PC-3 (cell line): Measurements from ENCODE around the gene YTHDC2. TPM values are rescaled to one million over a fixed set of nuclear protein-coding genes. Genes with fewer than 3 reads are reported as not detected.
A peak's percentile ranks its signal among the peaks of the same experiment; 100 is the strongest.

Source experiments
- ATAC-seq: fragments of 200-7000 bp; cut with Tn5 transposase; 2 replicates; pipeline ENCODE4 v1.9.1; 2020; ENCODE audit warnings: mild to moderate bottlenecking, moderate library complexity
- BruUV-seq: library from RNA; stranded (reverse); fragments of 400-500 nt; replicated peaks from 2 replicates; lab custom pipeline; 2021; lab: Mats Ljungman, UMichigan
- CTCF ChIA-PET: fragments of 300-600 bp; sonication (Branson Sonifier 250); formaldehyde crosslinking; loops from one replicate; lab custom pipeline; 2022; ENCODE audit warnings: antibody characterized with exemption; lab: Charles Lee
- POLR2A ChIA-PET: fragments of 300-600 bp; sonication (Branson Sonifier 250); formaldehyde crosslinking; loops from one replicate; lab custom pipeline; 2022; ENCODE audit warnings: antibody characterized with exemption; ENCODE audit not compliant: unreplicated experiment; lab: Charles Lee
- DNase-seq: peaks from one replicate; pipeline ENCODE4 v3.0.0-alpha.2; 2015
- H2AFZ ChIP-seq: fragments of 300-600 bp; sonication (generic); 2 replicates; pipeline ENCODE4 v1.6.0; 2016; ENCODE audit warnings: antibody characterized with exemption, low read length
- H3F3A ChIP-seq: fragments of 300-600 bp; sonication (generic); one replicate; pipeline ENCODE4 v1.6.0; 2017; ENCODE audit warnings: antibody characterized with exemption, low read length, control low read depth, mild to moderate bottlenecking; ENCODE audit not compliant: unreplicated experiment
- H3K27ac ChIP-seq: fragments of 300-600 bp; sonication (generic); 2 replicates; pipeline ENCODE4 v1.5.1; 2016; ENCODE audit warnings: mild to moderate bottlenecking, low read length
- H3K27me3 ChIP-seq: fragments of 300-600 bp; sonication (generic); 2 replicates; pipeline ENCODE4 v1.6.1; 2016; ENCODE audit warnings: low read length, mixed read lengths
- H3K36me3 ChIP-seq: fragments of 300-600 bp; sonication (generic); 2 replicates; pipeline ENCODE4 v1.6.1; 2016; ENCODE audit warnings: low read depth, mixed run types, low read length, mixed read lengths
- H3K4me1 ChIP-seq: fragments of 300-600 bp; sonication (generic); 2 replicates; pipeline ENCODE4 v1.5.1; 2016; ENCODE audit warnings: low read length; ENCODE audit not compliant: insufficient read depth
- H3K4me2 ChIP-seq: fragments of 300-600 bp; sonication (generic); 2 replicates; pipeline ENCODE4 v1.6.0; 2016; ENCODE audit warnings: low read length
- H3K4me3 ChIP-seq: fragments of 300-600 bp; sonication (generic); 2 replicates; pipeline ENCODE4 v1.5.1; 2016; ENCODE audit warnings: mild to moderate bottlenecking, low read length, mixed read lengths
- H3K79me2 ChIP-seq: fragments of 300-600 bp; sonication (generic); 2 replicates; pipeline ENCODE4 v1.6.1; 2017; ENCODE audit warnings: low read length, mixed read lengths
- H3K9ac ChIP-seq: fragments of 300-600 bp; sonication (generic); 2 replicates; pipeline ENCODE4 v1.6.0; 2016; ENCODE audit warnings: mild to moderate bottlenecking, low read length
- H3K9me2 ChIP-seq: fragments of 300-600 bp; sonication (generic); replicated peaks from 2 replicates; pipeline ENCODE4 v1.6.1; 2016; ENCODE audit warnings: mixed run types, low read length, mixed read lengths
- H3K9me3 ChIP-seq: fragments of 300-600 bp; sonication (generic); 2 replicates; pipeline ENCODE4 v1.6.1; 2016; ENCODE audit warnings: low read length, mixed read lengths
- H4K20me1 ChIP-seq: fragments of 300-600 bp; sonication (generic); 2 replicates; pipeline ENCODE4 v1.6.1; 2016; ENCODE audit warnings: low read length, mixed read lengths
- CTCF ChIP-seq: fragments of 300-600 bp; sonication (generic); conservative IDR thresholded peaks from 2 replicates; pipeline ENCODE4 v1.5.1; 2017; ENCODE audit warnings: antibody characterized with exemption, low read depth, mild to moderate bottlenecking, low read length
- EZH2 ChIP-seq: fragments of 300-600 bp; sonication (generic); IDR thresholded peaks from one replicate; pipeline ENCODE4 v1.6.1; 2017; ENCODE audit warnings: antibody characterized with exemption, mild to moderate bottlenecking, low read length; ENCODE audit not compliant: unreplicated experiment
- EZH2phosphoT487 ChIP-seq: fragments of 300-600 bp; sonication (generic); IDR thresholded peaks from 2 replicates; pipeline ENCODE4 v1.6.1; 2018; ENCODE audit warnings: mild to moderate bottlenecking, antibody characterized with exemption, low read length, borderline replicate concordance
- intact Hi-C: fragments of 100-400 bp; cut with micrococcal nuclease; formaldehyde crosslinking; loops from 2 replicates; pipeline ENCODE4 v1.9.0; 2023
- total RNA-seq: library from RNA; depleted of rRNA; stranded (reverse); fragments of >200 nt; gene quantifications from 2 replicates; pipeline ENCODE4 v1.2.3, GENCODE V29; 2014

YTHDC2 gene
- total RNA-seq, 1 experiment from 2014 or later = 20.2 TPM

- Histone ChIP-seq H3K9me2 (no peaks in the 10 kb centered on the region), H3K79me2 (no peaks in the 10 kb centered on the region), H4K20me1 (no peaks in the 10 kb centered on the region), H3K4me3 (no peak overlapping the region), H3K9me3 (no peaks in the 10 kb centered on the region), H3K36me3 (peaks cover 3% of the 10 kb centered on the region), H3K4me2 (no peak overlapping the region), H3K9ac (no peak overlapping the region), H3K27me3 (no peaks in the 10 kb centered on the region), H3K4me1 (peaks cover 11% of the 10 kb centered on the region), H3K27ac (no peak overlapping the region), H3F3A (no peaks in the 10 kb centered on the region), H2AFZ (no peak overlapping the region)
- BruUV-seq = no TSS peak
- peak; percentile 65 for DNase-seq
- peak; percentile 48; the same call in 1 of the 2 replicates for ATAC-seq
- ChIA-PET POLR2A (no interaction called here), CTCF (no interaction called here)
- TF ChIP-seq EZH2 (no peak), CTCF (no peak), EZH2phosphoT487 (no peak)
- intact Hi-C loops = no loop called here
These were observed 60.9 kb downstream of the YTHDC2 start for GRCh38 chr5:113574417-113574816.

DNA sequence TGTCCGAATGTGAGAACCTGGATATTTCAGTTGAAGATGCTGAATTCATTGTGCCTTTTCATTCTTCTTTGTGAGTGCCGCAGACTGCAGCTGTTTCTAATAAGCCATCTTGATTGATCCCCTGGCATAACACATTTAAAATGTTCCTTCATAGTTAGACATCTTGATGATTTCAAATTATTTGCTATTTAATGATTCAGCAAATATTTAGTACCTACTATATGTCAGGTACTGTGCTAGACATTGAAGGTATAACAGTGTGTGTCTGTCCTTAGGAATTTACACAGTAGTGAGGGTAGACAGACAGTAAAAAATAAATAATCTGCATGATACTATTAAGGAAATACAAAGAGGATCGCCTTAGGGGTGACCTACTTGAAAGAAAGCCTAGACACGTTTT is 61.6 kb downstream of the YTHDC2 start:
- no TSS peak for BruUV-seq
- Histone ChIP-seq H3K4me3 (no peak overlapping the region), H3F3A (no peaks in the 10 kb centered on the region), H3K9me3 (no peaks in the 10 kb centered on the region), H3K4me1 (peaks cover 11% of the 10 kb centered on the region), H3K4me2 (no peak overlapping the region), H3K27me3 (no peaks in the 10 kb centered on the region), H3K9me2 (no peaks in the 10 kb centered on the region), H2AFZ (no peak overlapping the region), H3K9ac (no peak overlapping the region), H3K27ac (no peak overlapping the region), H3K36me3 (peaks cover 3% of the 10 kb centered on the region), H4K20me1 (no peaks in the 10 kb centered on the region), H3K79me2 (no peaks in the 10 kb centered on the region)
- no peak for TF ChIP-seq EZH2
- TF ChIP-seq CTCF = no peak
- no peak for TF ChIP-seq EZH2phosphoT487
- no peak for ATAC-seq
- no peak for DNase-seq
- intact Hi-C loops = no loop called here
- ChIA-PET POLR2A (no interaction called here), CTCF (no interaction called here)

DNA sequence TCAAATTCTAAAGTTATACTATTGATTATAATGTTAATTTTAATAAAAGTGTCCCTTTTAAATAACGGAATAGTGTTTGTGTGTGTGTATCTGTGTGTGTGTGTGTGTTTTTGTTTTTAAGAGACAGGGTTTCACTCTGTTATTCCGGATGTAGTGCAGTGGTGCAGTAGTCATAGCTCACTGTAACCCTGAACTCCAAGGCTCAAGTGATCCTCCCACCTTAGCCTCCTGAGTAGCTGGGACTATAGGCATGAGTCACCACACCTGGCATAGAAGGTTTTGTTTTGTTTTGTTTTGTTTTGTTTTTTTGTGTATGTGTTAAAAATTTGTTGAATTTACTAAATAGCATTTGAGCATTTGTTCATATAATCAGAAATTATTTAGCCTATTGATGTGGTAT is 64.6 kb downstream of the YTHDC2 start:
- intact Hi-C loops = no loop called here

More for the DNA sequence above, 64.6 kb downstream of the YTHDC2 start:
- TF ChIP-seq CTCF (no peak), EZH2phosphoT487 (no peak), EZH2 (no peak)
- no peak overlapping the region for H3K4me2 ChIP-seq
- ATAC-seq (peak; percentile 29; the same call in 1 of the 2 replicates), DNase-seq (peak; percentile 10)
- peaks cover 11% of the 10 kb centered on the region for H3K4me1 ChIP-seq
- H3K9me3 ChIP-seq = no peaks in the 10 kb centered on the region
- POLR2A ChIA-PET = no interaction called here
- CTCF ChIA-PET = no interaction called here
- H3K4me3 ChIP-seq = no peak overlapping the region
- no peak overlapping the region for H3K9ac ChIP-seq
- BruUV-seq = no TSS peak
- peaks cover 3% of the 10 kb centered on the region; the same call in 1 of the 2 replicates for H3K36me3 ChIP-seq
- H3K9me2 ChIP-seq = no peaks in the 10 kb centered on the region
- H3K79me2 ChIP-seq = no peaks in the 10 kb centered on the region
- no peaks in the 10 kb centered on the region for H3K27me3 ChIP-seq
- no peak overlapping the region for H2AFZ ChIP-seq
- H3F3A ChIP-seq = no peaks in the 10 kb centered on the region
- H3K27ac ChIP-seq = no peak overlapping the region
- H4K20me1 ChIP-seq = no peaks in the 10 kb centered on the region
